GOT3 (cell line): ENCODE results near the gene IL17REL.
"Not testable (repeated sequence)": the region's sequence is repeated elsewhere in the genome, so short reads cannot be mapped to it uniquely, and the experiment has no call there.

Experiments used
- DNase-seq: peaks from one replicate; lab custom pipeline; 2025; ENCODE audit warnings: mixed read lengths; lab: John Stamatoyannopoulos, UW

IL17REL gene

DNA sequence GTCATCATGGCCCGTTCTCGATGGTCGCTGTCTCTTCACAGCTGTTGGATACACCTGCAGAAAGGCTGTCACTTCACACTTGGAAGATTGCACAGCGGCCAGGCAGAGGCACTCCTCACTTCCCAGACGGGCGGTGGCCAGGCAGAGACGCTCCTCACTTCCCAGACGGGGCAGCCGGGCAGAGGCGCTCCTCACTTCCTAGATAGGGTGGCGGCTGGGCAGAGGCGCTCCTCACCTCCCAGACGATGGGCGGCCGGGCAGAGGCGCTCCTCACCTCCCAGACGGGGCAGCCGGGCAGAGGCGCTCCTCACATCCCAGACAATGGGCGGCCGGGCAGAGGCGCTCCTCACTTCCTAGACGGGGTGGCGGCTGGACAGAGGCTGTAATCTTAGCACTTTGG lies 22.7 kb downstream of the IL17REL start:
- DNase-seq, result not testable (repeated sequence)

- DNase-seq, result no peak
These were observed 26.2 kb downstream of the IL17REL start for GRCh38 chr22:49986325-49986724.

DNA sequence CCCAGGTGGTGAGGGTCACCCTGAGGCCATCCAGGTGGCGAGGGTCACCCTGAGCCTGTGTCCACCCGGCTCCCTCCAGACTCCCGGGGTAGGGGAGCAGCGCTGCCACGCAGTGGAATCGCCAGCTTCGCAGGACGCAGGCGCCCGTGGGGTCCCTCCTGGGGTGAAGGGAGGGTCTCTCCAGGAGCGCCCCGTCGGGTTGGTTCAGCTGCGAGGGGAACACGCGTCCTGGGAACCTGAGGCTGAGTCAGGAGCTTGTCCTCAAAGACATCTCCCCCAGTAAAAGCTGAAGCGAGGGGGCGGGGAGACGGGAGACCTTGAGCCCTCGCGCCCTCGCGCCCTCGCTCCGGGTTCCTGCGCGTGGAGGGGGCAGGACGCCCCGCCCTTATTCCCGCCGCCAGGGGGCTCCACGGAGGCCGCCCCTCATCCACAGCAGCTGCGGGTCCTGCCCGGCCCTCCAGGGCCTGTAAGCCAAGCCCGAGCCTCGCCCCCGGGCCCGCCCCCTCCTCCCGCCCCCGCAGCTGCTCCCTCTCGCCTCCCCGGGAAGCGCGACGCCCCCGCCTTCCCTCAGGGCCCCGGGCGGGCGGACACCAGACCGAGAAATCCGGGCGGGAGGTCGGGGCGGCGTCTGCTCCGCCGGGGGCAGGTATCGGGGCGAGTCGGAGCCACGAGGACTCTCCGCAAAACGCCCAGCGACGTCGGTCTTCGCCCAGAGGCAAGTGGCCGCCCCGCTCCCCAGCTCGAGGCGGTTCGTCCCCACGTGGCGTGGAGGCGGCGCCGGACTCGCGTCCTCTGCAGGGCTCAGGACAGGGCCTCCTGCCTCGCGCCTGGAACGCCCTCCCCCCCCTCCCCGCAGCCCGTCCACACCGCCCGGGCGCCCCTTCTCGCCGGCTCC lies 29.2 kb downstream of the IL17REL start:
- DNase-seq, result no peak

DNA sequence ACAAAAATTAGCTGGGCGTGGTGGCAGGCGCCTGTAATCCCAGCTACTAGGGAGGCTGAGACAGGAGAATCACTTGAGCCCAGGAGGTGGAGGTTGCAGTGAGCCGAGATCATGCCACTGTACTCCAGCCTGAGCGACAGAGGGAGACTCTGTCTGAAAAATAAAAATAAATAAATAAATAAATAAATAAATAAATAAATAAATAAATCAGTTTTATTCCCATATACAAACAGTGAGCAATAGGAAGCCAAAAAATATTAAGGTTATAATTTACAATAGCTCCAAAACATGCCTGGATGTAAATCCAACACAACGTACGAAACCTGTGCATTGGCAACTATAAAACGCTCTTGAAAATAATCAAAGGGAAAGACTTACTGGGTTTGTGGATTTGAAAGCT lies 30.8 kb downstream of the IL17REL start:
- not testable (repeated sequence) for DNase-seq

GRCh38 chr22:49979587-49980264 lies 32.8 kb downstream of the IL17REL start:
- no peak for DNase-seq

- no peak for DNase-seq
These were observed 35.0 kb downstream of the IL17REL start for GRCh38 chr22:49977578-49977977.

- DNase-seq, result no peak
These were observed 36.0 kb downstream of the IL17REL start for GRCh38 chr22:49976439-49977175.

- DNase-seq, result no peak
These were observed 36.8 kb downstream of the IL17REL start for GRCh38 chr22:49975543-49976389.

GRCh38 chr22:49973018-49973961 lies 39.3 kb downstream of the IL17REL start:
- no peak for DNase-seq

GRCh38 chr22:49972163-49973017 lies 40.2 kb downstream of the IL17REL start:
- no peak for DNase-seq

- DNase-seq, result peak; percentile 55
These were observed 41.1 kb downstream of the IL17REL start for GRCh38 chr22:49971232-49972162.

DNA sequence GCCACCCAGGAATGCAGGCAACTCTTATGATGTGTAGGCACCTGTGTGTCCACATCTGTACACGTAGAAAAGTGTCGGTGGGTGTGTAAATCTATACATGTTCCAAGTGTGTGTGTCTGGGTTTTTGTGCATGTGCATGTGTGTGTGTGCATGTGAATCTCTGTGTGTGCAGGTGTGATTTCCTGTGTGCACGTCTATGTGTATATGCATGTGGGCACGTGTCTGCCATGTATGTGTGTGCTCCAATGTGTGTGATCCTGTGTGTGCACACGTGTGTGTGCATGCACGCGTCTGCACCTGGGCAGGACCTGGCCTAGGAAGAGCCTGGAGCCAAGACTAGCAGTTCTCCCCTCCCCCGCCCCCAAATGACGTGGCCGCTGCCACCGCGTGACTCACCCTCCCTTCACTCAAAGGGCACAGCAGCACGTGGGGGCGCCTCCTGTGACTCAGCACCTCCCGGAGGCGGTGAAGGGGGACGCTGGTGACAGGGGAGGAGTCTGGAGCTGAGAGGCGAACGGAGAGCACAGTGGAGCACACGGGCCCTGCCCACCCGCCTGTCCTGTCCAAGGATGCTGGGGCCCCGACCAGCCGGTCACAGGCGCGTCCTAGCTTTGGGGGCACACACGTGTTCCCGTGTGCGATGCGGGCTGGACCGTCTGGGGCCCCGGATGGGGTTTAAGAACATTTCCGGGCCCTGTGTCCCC lies 41.9 kb downstream of the IL17REL start:
- peak; percentile 71 for DNase-seq

DNA sequence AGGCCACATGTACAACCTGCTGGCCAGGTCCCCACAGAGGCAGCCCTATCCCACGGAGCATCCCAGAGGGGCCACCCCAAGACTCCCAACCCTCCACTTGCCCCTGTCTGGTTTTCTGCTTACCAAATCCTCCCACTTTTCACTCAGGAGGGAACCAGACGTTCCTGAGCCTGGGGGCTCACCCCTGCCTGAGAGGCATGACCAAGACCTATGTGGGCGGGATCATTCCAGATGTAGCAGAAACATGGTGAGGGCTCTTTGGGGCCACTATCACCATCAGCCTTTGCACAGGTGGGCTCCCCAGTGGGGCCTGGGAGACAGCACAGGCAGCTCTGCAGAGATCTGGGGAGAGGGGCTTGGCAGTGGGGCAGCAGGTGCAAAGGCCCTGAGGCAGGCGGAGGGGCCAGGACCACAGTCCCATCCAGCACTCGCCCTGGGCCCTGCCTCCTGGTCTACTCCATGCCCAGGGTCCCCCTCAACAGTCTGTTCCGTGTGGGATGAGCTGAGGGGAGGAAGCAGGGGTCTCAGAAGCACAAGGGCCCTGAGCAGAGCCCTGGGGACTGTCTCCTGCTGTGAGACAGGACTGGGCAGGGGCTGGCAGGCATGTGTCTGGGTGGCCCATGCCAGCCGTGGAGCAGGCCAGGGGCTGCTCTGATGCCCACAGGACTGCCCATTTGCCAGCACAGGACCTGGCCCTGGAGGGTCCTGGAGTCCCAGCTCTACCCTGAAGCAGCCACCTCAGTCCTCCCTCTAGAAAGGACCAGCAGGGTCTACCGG lies 42.6 kb downstream of the IL17REL start:
- no peak for DNase-seq

DNA sequence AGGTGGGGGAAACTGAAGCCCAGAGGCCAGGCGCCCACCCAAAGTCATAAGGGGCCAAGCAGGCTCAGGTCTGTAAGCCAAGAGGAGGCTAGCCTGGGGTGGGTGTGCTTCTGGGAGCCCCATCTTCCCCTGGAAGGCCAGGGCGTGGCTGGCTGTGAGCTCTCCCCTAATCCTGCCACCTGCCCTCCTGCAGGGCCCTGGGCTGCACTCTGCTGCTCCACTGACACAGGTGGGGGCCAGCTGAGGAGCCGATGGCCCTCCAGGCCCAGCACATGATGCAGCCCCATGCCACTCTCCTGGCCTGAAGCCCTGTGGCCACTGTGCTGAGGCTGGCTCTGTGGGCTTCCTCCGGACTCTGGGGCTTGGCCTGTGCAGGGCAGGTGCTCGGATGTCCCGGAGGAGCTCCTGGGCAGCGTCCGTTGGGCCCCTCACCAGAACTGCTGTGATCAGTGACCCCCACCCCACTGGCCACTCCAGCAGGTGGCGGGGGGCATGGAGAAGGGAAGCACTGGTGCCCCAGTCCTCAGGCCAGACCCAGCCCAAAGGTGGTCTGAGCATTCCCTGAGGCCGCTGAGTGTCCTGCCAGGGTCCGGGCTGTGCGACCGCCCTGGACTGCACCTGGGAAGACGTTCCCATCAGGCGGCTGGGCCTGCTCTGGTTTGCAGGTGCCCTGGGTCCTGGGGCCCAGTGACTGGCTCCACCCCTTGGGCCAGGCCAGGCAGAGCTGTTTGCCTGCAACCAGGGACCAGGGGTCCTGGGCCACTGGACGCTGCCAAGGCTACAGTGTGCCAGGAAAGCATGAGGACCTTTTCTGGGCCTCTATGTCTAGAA lies 43.5 kb downstream of the IL17REL start:
- no peak for DNase-seq

- DNase-seq, result no peak
These were observed 44.2 kb downstream of the IL17REL start for GRCh38 chr22:49968313-49968830.

GRCh38 chr22:49967706-49968208 lies 44.8 kb downstream of the IL17REL start:
- no peak for DNase-seq
